ENCODE results near the gene PRDM11. TPM values are rescaled to one million over a fixed set of nuclear protein-coding genes. Genes with fewer than 3 reads are reported as not detected.

The PRDM11 gene
- total and polyA plus RNA-seq, 2 experiments from 2014 or later = 11.8 to 20.5 TPM

GRCh38 chr11:45170484-45170883, 24.0 kb downstream of the PRDM11 start:
- peaks cover 13% of the 10 kb centered on the region for H3K4me1 ChIP-seq (ENCODE audit: low read depth)
- H3K27ac ChIP-seq = no peak overlapping the region
- H3K9me3 ChIP-seq (ENCODE audit: low read depth) = no peaks in the 10 kb centered on the region
- DNase-seq (ENCODE audit: low read depth in 1 of 2, low spot score in 1 of 2) = no peak
- no peaks in the 10 kb centered on the region for H3K36me3 ChIP-seq
- H3K27me3 ChIP-seq = no peaks in the 10 kb centered on the region
- H3K4me3 ChIP-seq = no peak overlapping the region
- TF ChIP-seq, protein P1, sequence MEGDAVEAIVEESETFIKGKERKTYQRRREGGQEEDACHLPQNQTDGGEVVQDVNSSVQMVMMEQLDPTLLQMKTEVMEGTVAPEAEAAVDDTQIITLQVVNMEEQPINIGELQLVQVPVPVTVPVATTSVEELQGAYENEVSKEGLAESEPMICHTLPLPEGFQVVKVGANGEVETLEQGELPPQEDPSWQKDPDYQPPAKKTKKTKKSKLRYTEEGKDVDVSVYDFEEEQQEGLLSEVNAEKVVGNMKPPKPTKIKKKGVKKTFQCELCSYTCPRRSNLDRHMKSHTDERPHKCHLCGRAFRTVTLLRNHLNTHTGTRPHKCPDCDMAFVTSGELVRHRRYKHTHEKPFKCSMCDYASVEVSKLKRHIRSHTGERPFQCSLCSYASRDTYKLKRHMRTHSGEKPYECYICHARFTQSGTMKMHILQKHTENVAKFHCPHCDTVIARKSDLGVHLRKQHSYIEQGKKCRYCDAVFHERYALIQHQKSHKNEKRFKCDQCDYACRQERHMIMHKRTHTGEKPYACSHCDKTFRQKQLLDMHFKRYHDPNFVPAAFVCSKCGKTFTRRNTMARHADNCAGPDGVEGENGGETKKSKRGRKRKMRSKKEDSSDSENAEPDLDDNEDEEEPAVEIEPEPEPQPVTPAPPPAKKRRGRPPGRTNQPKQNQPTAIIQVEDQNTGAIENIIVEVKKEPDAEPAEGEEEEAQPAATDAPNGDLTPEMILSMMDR (IDR thresholded peaks at IDR 0.05; ENCODE audit: low read depth, low read length) = no peak

DNA sequence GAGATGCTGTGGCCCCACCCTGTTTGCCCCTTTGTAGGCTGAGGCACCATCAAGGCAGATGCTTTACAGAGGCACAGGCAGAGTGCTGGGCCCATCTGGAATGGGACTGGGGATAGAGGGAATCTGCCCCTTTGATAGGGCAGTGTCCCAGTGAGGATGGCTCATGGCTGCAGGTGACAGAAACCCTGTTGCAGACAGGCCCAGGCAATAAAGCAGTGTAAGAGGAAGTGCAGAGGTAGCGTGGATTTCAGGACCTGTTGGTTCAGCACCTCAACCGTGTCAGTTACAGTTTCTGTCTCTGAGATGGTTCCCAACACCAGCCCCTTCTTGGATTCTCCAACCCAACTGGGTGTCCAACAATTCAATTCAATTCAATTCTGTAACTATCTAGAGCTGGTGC, 25.1 kb downstream of the PRDM11 start:
- DNase-seq (ENCODE audit: low read depth in 1 of 2, low spot score in 1 of 2) = no peak
- Histone ChIP-seq H3K4me1 (ENCODE audit: low read depth) (peaks cover 15% of the 10 kb centered on the region), H3K36me3 (no peaks in the 10 kb centered on the region), H3K27me3 (no peaks in the 10 kb centered on the region), H3K27ac (no peak overlapping the region), H3K9me3 (ENCODE audit: low read depth) (no peaks in the 10 kb centered on the region), H3K4me3 (no peak overlapping the region)
- TF ChIP-seq, protein P1 (IDR thresholded peaks at IDR 0.05; ENCODE audit: low read depth, low read length) = no peak

- TF ChIP-seq, protein P1 (IDR thresholded peaks at IDR 0.05; ENCODE audit: low read depth, low read length) = no peak
- H3K27me3 ChIP-seq = no peaks in the 10 kb centered on the region
- H3K36me3 ChIP-seq = no peaks in the 10 kb centered on the region
- no peak for DNase-seq (ENCODE audit: low read depth in 1 of 2, low spot score in 1 of 2)
- peaks cover 28% of the 10 kb centered on the region for H3K4me1 ChIP-seq (ENCODE audit: low read depth)
- H3K27ac ChIP-seq = no peak overlapping the region
- no peak overlapping the region for H3K4me3 ChIP-seq
- no peaks in the 10 kb centered on the region for H3K9me3 ChIP-seq (ENCODE audit: low read depth)
Observed at GRCh38 chr11:45173064-45173463, 26.6 kb downstream of the PRDM11 start.

DNA sequence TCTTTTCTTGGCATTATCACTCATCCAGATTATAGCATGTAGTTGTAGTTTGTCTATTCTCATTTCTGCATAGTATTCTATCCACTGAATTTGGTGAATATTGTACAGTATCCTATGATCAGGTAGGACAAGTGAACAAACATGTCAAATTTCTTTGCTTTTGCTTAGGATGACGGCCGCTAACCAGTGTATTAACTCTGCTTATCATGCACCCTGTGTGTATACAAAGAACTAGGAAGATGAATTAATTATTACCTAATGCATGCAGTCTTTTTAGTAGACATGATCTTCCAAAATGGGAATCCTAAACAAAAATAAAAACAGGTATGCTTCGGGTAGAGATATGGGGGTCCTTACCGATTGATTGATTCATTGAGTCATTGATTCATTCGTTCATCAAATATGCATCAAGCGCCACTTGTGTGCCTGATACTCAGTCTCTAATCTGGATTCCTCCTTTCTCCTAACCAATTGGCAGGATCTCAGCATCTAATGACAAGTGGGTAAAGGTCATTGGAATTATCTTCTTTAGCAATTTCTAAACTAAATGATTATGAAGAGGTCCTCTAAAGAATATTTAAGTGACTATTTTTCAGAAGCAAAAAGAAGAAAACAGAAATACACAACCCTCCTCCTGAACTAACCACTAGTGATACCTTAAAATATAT, 27.9 kb downstream of the PRDM11 start:
- Histone ChIP-seq H3K4me3 (no peak overlapping the region), H3K27me3 (no peaks in the 10 kb centered on the region), H3K27ac (no peak overlapping the region), H3K9me3 (ENCODE audit: low read depth) (no peaks in the 10 kb centered on the region), H3K36me3 (no peaks in the 10 kb centered on the region), H3K4me1 (ENCODE audit: low read depth) (peaks cover 27% of the 10 kb centered on the region)
- TF ChIP-seq, protein P1 (IDR thresholded peaks at IDR 0.05; ENCODE audit: low read depth, low read length) = no peak
- DNase-seq (ENCODE audit: low read depth in 1 of 2, low spot score in 1 of 2) = no peak

DNA sequence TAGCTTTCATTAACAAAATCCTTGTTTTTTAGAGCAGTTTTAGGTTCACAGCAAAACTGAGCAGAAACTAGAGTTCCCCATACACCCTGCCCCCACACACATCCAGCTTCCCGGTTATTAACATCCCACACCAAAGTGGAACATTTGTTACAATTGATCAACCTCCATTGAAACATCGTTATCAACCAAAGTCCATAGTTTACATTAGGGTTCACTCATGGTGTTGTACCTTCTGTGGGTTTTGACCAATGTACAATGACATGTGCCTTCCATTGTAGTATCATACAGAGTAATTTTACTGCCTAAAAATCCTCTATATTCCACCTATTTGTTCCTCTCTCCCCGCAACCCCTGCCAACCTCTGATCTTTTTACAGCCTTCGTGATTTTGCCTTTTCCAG, 28.5 kb downstream of the PRDM11 start:
- no peak for DNase-seq (ENCODE audit: low read depth in 1 of 2, low spot score in 1 of 2)
- Histone ChIP-seq H3K27ac (no peak overlapping the region), H3K9me3 (ENCODE audit: low read depth) (no peaks in the 10 kb centered on the region), H3K27me3 (no peaks in the 10 kb centered on the region), H3K36me3 (no peaks in the 10 kb centered on the region), H3K4me3 (no peak overlapping the region), H3K4me1 (ENCODE audit: low read depth) (peaks cover 24% of the 10 kb centered on the region)
- TF ChIP-seq, protein P1 (IDR thresholded peaks at IDR 0.05; ENCODE audit: low read depth, low read length) = no peak

Measured in cardiac muscle cell (in vitro differentiated cells and primary cell).